Embryonic facial prominence (tissue), 1 donor: ENCODE results near the gene HSD11B1L.
A peak's percentile ranks its signal among the peaks of the same experiment; 100 is the strongest.
"Not testable (repeated sequence)": the region's sequence is repeated elsewhere in the genome, so short reads cannot be mapped to it uniquely, and the experiment has no call there.

Experiments used
- DNase-seq: peaks from one replicate; pipeline ENCODE4 v3.0.0-alpha.2; 2016; ENCODE audit errors: extremely low spot score

HSD11B1L gene

GRCh38 chr19:5686647-5687359, 6.0 kb downstream of the HSD11B1L start:
- DNase-seq = peak; percentile 48

DNA sequence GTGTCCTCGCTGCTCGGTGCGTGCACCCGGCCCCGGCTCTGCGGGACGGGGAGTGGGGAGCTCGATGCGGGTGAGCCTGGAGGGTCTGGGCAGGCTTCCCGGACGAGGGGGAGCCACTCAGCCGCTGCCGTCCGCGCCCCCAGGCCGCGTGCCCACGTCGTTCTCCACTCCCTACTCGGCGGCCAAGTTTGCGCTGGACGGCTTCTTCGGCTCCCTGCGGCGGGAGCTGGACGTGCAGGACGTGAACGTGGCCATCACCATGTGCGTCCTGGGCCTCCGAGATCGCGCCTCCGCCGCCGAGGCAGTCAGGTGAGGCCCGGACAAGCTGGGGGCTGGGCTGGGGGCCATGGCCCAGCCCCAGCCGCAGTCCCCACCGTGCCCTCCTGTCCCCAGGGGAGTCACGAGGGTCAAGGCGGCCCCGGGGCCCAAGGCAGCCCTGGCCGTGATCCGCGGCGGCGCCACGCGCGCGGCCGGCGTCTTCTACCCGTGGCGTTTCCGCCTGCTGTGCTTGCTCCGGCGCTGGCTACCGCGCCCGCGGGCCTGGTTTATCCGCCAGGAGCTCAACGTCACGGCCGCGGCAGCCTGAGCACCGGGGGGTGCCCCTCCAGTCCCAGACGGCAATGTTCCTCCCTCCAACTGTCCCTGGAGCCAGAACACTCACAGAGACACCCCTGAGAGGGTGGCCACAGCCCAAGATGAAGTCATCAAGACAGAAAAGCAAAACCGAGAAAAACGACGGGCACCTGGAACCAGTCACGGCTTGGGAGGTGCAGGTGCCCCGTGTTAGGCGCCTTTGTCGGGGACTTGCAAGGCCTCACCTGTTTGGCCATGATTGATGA, 6.8 kb downstream of the HSD11B1L start:
- no peak for DNase-seq

DNA sequence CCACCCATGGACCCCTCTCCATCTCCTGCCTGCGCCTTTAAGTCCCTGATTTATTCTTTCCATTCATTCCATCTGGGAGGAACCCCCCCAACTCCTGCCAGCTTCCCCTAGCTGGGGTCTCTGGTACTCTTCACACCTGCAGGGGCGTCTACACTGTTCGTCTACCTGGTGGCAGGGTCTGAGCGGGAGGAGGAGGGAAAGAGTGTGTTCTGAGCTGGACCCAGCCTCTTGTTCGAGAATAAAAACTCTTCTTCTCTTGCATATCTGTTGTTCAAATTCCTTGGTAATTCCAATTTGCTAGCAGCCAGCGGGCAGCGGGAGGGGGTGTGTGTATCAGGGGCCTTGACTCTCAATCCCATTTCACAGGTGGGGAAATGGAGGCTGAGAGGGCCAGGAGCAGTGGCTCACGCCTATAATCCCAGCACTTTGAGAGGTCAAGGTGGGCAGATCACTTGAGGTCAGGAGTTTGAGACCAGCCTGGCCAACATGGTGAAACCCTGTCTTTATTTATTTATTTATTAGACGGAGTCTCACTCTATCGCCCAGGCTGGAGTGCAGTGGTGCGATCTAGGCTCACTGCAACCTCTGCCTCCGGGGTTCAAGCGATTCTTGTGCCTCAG, 7.5 kb downstream of the HSD11B1L start:
- DNase-seq = not testable (repeated sequence)

DNA sequence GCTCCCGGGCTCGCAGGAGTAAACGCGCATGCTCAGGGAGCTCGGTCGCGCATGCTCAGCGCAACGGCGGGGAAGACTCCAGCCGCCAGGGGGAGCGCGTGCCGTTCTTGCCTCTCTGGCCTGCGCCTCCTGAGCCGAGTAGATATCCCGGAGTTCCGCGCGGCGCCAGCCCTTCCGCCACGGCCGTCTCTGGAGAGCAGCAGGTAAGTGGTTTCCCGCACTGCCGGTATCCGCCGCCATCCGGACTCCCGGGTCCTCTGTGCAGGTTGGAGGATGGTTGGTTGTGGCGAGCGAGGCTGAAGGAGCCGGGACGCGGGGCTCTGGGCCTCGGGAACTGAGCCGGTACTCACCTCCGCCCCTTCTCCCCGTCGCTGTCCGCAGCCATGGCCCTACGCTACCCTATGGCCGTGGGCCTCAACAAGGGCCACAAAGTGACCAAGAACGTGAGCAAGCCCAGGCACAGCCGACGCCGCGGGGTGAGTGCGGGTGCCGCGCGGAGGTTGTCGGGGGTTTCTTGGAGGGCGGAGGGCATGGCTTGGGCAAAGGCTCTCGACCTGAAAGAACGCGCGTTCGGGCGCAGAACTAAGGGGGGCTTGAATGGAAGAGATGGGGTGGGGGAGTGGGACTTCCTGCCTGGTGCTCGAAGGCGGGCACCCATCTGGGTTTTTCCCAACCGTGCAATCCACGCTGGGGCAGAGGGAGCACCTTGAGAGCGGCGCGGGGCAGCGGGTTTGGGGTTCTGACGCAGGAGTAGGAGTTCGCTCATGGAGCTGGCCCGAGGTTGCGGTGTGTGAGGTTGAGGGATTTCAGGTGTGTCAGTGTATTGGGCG, 9.5 kb downstream of the HSD11B1L start, which contains the start of gene RPL36:
TSS of gene RPL36 (plus strand) at position 171 of the 830 bp plus-strand sequence. CDS start at position 384, 213 bp downstream.
- peak; percentile 97 for DNase-seq

- DNase-seq = no peak
Measured at GRCh38 chr19:5690955-5691821, 10.4 kb downstream of the HSD11B1L start.

- DNase-seq = no peak
Measured at GRCh38 chr19:5691822-5692722, 11.2 kb downstream of the HSD11B1L start.

GRCh38 chr19:5692723-5693194, 11.9 kb downstream of the HSD11B1L start:
- no peak for DNase-seq

DNA sequence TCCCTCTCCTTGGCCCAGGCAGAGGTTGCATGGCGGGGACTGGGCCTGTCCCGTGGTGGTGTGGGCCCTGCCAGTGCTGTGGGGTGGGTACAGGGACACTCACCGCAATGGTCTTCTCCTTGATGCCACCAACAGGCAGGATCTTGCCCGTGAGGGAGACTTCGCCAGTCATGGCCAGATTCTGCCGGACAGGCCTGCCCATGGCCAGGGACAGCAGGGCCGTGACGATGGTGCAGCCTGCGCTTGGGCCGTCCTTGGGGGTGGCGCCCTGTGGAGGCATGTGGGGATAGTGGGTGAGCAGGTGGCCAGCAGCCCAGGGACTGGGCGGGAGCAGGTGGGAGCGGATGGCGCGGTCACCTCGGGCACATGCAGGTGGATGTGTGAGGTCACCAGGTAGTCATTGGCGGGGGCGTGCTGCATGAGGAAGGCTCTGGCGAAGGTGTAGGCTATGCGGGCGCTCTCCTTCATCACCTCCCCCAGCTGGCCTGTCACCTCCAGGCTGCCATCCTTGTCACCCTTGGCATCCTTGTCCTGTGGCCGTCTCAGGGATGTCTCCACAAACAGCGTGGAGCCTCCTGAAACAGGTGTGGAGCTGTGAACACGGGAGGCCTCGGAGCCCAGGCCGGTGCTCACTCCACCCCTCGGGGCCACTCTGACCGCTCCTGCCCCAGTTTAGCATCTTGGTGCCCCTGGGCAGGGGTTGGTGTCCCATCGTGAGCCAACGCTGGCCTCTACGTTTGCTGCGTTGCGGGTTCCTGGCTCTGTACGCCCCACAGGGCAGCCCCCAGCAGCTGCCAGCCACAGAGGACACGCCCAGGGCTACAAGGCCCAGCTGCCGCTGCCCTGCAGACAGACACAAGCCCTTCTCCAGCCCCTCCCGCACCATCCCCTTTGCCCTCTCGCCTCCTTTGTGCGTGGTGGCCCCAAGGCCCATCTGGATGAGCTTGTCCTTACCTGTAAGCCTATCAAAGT, 12.7 kb downstream of the HSD11B1L start:
- no peak for DNase-seq

DNA sequence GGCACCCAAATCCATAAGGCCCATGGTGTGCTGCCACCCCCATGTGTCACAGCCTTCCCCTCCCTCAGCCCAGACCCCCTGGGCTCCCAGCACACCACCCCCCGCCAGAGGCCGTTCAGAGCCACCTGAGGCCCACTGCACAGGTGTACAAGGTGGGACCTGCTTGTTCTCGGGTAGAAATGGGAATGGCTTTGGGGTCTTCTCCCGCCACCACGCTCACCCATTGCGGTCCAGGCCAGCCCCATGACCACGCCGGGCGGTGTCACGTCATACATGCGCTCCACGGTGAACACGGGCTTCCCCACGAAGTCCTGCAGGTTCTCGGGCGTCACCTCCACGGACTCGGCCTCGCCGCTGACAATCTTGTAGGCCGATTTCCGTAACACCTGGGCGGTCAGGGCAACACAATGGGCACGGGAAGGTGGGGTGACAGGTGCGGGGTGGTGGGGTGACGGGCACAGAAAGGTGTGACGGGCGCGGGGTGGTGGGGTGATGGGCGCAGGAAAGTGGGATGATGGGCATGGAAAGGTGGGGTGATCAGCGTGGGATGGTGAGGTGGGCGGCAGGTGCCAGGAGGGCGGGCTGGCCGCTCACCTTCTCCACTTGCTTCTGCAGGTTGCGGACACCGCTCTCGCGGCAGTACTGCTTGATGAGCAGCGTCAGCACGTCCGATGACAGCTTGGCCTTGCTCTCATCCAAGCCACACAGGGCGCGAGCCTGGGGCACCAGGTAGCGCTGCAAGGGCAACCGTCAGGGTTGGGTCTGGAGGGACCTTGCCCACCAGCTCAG, 13.5 kb downstream of the HSD11B1L start:
- no peak for DNase-seq

- no peak for DNase-seq
Measured at GRCh38 chr19:5694956-5695648, 14.3 kb downstream of the HSD11B1L start.

DNA sequence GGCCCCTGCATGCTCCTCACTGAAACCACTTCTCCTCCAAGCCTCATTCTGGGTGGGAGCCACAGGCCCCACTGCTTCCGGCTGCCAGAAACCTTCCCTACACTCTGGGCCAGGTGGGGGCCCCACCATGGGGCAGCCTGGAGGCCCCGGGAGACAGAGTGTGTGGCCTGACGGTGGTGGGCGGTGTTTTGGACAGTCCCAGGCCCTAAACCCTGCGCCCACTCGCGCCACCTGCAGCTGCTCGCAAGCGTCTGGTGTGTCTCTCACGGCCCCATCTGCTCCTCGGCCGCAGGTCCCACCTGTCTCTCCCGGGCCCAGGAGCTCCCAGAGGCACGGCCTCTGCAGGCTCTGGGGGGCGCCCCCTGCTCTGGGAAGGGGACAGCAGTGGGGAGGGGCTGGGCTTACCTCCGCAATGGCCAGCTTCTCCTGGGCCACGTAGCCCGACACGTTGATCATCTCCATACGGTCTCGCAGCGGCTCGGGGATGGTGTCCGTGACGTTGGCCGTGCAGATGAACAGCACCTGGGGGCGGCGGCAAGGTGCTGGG, 14.9 kb downstream of the HSD11B1L start:
- no peak for DNase-seq

DNA sequence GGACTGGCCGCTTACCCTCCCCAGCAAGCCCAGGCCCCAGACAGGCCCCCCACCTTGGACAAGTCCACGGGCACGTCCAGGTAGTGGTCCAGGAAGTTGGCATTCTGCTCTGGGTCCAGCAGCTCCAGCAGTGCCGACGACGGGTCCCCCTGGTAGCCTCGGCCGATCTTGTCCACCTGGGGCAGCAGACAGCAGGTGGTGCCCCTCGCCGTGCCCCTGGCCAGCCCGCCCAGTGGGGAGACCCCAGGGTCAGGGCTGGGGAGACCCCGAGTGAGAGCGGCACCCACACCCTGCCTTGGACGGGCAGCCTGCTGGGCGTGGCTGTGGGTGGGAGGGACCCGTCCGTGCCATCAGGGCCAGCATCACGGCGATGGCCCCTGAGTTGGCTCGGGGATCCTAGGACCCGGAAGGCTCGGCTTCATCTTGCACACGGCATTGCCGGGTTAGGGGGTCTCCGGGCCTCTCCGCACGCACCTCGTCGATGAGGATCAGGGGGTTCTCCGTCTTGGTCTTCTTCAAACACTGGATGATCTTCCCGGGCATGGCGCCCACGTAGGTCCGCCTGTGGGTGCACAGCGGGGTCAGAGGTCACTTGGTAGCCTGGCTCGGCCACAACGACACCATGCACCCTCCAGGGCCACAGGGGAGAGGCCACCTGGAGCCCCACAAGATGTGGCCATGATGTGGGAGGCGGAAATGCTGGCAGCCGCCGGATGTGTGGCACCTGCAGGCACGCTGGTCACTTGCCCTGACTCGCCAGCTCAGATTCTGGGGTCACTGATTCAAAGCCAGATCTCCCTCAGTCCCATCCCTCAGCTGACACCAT, 15.6 kb downstream of the HSD11B1L start:
- no peak for DNase-seq

DNA sequence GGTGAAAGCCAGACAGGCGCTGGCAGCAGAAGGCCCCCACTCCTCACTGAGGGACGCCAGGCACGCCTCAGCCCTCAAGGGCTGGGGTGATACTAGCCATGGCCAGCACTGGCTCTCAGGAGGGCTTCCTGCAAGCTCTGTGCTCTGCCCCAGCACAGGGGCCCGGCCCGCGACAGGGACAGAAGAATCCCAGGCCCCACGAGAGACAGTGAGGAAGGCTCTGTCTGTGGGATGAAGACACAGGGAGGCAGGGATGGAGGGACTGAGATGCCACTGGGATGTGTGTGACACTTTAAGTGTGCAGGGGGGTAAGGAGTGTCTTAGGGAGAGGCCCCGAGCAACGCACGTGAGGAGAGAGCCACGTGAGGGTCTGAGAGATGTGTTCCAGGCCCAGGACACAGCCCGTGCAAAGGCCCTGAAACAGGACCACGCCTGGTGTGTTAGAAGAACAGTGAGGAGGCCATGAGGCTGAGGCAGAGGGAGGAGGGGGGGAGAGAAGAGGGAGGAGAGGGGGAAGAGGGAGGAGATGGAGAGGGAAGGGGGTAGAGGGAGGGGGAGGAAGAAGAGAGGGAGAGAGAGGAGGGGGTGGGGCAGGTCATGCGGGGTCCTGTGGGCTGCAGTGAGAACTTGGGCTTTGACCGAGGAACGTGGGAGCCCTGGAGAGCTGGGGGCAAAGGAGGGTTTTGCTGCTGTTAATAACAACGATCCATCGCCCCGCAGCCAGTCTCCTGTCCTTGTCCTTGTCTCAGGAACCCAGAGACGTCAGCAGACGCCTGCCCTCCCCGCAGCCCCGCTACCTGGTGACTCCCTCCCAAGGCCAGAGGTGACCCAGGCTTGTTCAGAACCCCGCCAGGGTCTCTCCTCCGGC, 16.4 kb downstream of the HSD11B1L start:
- DNase-seq = no peak

DNA sequence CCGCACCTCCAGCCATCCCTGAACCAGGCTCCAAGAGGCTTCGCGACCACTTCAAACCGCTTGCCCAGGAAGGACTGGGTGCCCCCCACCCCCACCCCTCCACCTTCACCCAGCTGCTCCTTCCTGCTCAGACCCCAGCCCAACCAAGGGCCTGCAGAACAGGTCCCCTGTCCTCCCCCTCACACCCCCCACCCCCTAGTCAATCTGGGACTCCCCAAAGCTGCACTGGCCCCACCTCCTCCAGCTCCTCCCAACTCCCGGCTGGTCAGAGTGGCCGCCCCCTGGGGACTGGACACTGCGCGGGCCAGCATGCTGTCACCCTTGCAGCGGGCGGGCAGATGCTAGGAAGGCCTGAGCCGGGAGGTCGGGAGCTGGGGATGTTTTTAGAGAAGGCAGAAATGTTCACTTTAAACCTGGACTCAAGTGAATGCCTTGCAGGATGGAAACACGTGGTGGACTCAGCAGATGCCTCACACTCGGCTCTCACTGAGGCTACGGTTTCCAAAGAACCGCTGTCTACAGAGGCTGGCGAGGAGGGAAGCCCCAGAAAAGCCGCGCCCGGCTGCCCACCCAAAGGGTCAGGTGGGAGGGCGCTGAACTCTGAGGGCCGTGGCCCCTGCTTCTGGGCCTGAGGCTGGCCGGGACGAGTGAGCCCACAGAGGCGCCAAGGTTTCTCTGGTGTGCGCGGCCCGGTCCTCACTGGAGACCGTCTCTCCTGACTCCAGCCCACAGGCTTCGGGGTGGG, 17.2 kb downstream of the HSD11B1L start:
- no peak for DNase-seq
